ENCODE results near the gene ZNF630.
A peak's percentile ranks its signal among the peaks of the same experiment; 100 is the strongest.
"Not testable (repeated sequence)": the region's sequence is repeated elsewhere in the genome, so short reads cannot be mapped to it uniquely, and the experiment has no call there.

ZNF630 gene

DNA sequence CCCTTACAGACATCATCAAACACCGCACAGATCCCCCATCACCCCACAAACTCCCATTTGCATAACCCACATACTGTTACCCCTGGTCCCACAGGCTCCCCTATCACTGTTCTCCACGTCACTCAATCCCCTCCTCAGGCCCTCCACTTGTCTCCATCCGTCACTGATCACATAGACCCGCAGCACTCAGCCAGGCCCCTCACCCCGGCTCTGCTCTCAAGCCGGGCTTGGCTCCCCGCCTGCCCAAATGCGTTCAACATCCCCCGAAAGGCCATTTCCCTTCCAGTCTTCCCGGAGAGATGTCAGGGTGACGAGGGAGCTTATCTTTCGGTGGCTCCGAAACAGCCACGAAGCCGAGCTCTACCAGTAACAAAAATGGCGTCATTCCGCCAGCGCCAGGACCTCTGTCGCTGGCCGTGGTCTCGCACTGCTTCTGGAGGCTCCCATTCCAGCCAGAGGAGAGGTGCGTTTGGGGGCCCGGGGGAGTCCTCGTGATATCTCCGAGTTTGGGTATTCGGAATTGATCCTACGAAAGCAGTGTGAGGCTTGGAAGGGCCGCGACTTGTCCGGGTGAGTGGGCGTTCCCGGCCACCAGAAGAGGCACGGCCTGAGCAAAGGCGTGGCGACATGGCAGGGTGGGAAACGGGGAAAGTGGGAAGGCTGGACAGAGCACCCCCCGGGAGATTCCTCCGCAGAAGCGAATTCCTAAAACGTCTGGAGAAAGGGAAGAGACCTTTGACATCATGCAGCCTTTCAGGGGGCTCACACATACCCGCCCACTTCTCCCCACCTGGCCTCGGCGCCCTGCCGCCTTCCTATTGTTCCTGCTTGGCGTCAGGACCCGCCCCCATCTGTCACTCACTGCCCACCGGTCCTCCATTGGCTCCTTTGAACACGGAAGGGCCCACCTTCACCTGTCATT is at the start of gene ZNF630:
ZNF630 (minus strand) TSS at position 577 of the 922 bp plus-strand sequence. CDS start 4,754 bp downstream, outside the sequence.
- peak in 2 of 3 experiments; percentile 6 to 23 for DNase-seq (ENCODE audit: low read depth in 2 of 3, low spot score in 2 of 3)

DNA sequence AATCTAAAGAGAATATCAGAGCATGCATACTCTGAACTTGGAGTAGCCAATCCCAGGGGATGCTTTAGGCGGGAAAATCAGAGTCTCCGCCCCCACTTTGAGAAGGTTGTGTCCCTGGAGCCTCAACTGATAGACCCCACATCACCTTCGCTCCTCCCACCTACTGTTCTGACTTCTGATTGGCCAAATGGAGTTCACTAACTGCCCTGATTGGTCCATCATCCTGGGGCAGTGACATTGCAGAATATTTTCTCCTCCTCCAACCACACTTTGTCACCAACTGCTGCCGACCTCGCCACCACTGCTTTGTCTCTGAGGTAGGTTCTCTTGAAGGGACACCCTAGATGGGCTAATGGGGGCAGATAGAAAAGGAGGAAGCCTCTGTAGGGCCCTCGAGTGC is 36.3 kb upstream of the ZNF630 start:
- no peak for DNase-seq (ENCODE audit: low read depth in 2 of 3, low spot score in 2 of 3)

DNA sequence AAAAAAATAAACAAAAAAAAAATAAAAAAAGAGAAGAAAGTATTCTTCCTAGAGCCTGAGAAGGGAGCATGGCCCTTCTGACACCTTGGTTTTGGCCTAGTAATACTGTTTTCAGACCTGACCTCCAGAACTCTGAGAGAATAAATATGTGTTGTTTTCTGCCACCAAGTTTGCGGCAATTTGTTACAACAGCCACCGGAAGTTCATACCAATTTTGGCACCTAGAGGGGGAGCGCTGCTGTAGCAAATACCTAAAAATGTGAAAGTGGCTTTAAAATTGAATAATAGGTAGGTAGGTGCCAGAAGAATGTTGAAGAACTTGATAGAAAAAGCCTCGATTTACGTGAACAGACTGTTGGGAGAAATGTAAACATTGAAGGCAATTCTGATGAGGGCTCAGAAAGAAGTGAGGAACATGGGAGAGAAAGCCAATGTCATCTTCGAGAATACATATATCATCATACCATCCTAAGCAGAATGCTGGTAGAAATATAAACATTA is 31.5 kb upstream of the ZNF630 start:
- DNase-seq (ENCODE audit: low read depth in 2 of 3, low spot score in 2 of 3) = no peak

DNA sequence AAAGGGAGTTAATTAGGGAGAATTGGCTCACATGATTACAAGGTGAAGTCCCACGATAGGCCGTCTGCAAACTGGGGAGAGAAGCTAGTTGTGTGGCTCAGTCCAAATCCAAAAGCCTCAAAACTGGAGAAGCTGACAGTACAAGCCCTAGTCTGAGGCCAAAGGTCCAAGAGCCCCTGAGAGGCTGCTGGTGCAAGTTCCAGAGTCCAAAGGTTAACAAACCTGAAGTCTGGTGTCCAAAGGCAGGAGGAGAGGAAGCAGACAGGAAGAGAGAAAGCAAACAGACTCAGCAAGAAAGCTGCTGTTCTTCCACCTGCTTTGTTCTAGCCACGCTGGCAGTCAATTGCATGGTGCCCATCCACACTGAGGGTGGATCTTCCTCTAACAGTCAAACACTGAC is 30.0 kb upstream of the ZNF630 start:
- DNase-seq (ENCODE audit: low read depth in 2 of 3, low spot score in 2 of 3) = no peak

DNA sequence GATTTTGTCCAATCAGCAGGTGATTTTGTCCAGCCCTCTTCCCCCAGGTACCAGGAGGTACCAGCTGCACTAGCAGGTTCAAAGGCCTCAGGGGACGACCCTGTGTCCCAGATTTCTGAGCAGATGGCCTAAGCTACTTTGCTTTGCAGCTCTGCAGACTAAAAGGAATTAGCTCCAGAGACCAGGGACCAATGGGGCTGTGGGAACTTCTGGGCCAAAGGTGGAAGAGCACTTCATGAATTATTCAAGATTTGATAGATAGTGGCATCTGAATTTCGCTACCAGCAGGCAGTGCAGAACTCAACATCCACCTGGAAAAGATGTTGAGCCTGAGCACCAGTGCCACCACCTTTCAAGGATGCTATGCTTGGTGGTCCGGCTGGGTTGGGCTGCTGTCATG is 21.1 kb upstream of the ZNF630 start:
- DNase-seq (ENCODE audit: low read depth in 2 of 3, low spot score in 2 of 3) = not testable (repeated sequence)

DNA sequence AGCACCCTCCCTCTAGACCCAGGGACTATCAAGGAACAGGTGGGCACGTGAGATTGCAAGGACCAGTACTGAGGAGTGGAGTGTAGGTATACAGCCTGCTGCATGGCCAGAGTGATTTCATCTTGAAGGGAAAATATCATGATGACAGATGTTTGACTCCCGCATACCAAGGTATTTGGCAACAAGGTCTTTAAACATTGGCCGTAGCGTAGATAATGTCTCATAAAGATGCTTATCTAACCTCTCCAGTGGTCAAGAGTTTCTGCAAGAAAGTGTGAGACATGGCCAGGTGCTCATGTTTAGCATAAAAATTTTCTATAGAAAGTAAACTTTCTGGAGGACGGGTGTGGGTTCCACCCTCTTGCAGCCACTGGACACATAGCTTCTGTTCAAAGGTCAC is 18.7 kb upstream of the ZNF630 start:
- no peak for DNase-seq (ENCODE audit: low read depth in 2 of 3, low spot score in 2 of 3)

DNA sequence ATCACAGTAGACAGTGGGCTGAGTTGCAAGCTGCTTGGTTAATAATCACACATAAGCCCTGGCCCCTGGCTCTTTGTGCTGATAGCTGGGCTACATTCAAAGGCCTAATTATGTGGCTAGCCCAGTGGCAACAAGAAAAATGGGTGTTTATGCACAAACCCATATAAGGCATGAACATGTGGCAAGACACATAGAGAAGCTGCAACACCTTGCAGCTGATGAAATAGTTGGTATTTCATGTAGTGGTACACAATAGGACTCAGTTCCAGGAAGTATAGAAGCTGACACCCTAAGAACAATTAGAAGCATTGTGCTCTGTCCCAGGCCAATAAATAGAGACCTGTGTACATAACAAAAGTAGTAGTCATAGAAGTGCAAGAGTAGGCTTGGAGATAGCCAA is 14.6 kb upstream of the ZNF630 start:
- no peak for DNase-seq (ENCODE audit: low read depth in 2 of 3, low spot score in 2 of 3)

DNA sequence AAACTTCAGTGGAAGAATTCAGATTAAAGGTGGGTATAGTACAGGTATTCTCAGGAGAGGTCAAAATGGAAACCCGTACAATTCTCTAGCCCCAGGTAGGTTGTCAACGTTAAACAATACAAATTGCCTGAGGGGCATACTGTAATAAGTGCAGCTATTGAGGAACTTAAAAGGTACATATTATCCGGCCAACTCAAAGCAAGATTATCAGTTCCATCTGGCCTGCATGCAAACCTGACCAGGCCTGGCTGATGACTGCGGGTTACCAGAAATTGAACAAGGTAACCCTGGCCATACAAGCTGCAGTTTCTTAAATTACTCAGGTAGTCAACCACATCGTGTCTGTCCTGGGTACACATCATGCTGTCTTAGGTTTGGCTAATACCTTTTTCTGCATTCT is 12.3 kb upstream of the ZNF630 start:
- DNase-seq (ENCODE audit: low read depth in 2 of 3, low spot score in 2 of 3) = no peak

DNA sequence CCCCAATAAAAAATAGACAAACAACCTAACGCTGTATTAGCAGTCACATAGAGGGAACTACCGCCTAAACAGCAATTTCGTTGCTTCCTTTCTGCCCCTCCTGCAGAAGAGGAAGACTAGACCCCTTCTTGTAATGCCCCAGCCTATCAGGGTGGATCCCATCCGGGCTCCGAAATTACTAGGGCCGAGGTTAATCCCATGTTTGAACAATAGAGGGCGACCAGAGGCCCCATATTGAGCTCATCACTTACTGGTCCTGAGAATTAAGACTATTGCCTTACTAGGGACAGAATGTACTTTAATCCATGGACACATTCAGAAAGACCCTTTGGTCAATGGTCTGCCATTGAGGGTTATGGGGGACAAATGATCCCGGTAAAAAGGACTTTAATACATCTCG is 11.8 kb upstream of the ZNF630 start:
- DNase-seq (ENCODE audit: low read depth in 2 of 3, low spot score in 2 of 3) = peak in 1 of 3 experiments; percentile 7

DNA sequence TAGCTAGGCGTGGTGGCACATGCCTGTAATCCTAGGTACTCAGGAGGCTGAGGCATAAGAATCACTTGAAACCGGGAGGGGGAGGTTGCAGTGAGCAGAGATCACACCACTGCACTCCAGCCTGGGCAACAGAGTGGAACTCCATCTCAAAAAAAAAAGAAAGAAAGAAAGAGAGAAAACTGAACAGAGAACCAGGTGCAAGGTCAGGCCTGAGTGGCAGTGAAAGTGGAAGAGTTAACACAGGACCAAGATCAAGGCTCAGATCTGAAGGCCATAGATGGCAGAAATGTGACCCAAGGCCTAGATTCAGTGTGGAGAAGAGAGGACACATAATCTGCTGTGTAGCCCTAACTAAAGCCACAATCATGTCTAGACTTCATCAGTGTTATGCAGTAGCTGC is 4.9 kb upstream of the ZNF630 start:
- no peak for DNase-seq (ENCODE audit: low read depth in 2 of 3, low spot score in 2 of 3)

DNA sequence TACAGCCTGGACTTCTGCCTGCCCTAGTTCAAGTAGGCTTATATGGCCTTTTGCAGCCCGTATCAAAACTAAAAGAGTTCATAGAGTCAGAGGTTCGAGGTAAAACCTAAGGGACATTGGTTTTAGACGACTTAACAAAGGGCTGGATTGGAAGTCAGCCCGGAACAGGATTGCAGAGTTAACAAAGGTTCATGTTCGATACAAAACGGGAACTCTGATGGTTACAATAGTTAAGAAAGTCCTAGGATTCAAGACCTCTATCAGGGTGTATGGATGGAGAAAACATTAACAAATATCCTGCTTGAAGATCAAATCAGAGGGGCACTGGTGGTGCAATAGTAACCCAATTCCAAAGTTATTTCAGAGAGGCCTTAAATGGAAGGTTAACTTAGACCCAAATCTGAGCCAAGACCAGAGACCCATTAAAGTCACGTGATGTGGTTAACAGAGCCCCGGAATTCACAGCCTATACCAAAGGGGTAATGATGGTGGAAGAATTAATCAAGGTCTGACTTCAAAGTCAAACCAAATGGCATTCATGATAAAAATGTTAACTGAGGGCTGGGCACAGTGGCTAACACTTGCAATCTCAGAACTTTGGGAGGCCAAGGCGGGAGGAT is 656 bp upstream of the ZNF630 start:
- DNase-seq (ENCODE audit: low read depth in 2 of 3, low spot score in 2 of 3) = no peak

DNA sequence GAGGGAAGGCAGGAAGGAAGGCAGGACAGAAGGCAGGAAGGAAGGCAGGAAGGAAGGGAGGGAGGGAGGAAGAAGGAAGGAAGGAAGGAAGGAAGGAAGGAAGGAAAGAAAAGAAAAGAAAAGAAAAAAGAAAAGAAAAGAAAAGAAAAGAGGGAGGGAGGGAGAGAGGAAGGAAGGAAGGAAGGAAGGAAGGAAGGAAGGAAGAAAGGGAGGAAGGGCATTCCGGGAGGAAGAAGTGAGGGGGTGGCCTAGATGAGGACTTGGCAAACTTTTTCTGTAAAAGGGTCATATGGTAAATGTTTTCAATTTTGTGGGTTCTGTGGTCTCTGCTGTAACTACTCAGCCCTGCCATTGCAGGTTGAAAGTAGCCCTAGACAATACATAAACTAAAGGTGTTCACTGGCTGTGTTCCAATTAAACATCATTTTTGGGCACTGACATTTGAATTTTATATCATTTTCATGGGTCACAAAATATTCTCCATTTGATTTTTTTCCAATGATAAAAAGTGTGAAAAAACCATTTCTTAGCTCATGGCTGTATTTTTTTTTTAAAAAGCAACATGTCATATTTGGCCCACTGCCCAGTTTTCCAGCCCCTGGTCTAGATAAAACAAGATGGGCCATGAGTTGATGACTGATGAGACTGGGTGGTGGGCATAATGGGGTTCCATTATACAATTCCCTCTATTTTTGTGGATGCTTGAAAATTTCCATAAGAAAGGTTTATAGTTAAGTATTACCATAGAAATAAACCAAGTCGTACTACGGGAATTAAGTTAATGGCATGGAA is 3.1 kb downstream of the ZNF630 start:
- DNase-seq (ENCODE audit: low read depth in 2 of 3, low spot score in 2 of 3) = no peak

DNA sequence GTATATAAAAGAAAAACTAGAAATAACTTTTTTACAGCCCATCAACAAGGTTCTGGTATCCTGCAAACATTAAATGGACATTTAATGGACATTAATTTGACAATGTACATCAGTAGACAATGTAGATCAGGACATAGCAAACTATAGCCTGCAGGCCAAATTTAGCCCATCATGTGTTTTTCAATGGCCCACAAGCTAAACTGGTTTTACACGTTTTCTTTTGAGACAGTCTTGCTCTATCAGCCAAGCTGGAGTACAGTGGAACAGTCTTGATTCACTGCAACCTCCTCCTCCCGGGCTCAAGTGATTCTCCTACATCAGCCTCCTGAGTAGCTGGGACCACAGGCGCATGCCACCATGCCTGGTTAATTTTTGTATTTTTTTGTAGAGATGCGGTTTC is 7.2 kb downstream of the ZNF630 start:
- DNase-seq (ENCODE audit: low read depth in 2 of 3, low spot score in 2 of 3) = no peak

DNA sequence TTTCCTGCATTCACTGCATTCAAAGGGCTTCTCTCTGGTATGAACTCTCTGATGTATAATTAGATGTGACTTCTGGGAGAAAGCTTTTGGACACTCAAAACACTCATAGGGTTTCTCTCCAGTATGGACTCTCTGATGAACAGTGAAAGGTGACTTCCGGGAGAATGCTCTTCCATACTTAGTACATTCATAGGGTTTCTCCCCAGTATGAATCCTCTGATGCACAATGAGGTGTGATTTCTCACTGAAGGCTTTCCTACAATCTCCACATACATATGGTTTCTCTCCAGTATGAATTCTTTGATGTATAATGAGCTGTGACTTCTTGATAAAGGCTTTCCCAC is 12.2 kb downstream of the ZNF630 start:
- no peak for DNase-seq (ENCODE audit: low read depth in 2 of 3, low spot score in 2 of 3)

DNA sequence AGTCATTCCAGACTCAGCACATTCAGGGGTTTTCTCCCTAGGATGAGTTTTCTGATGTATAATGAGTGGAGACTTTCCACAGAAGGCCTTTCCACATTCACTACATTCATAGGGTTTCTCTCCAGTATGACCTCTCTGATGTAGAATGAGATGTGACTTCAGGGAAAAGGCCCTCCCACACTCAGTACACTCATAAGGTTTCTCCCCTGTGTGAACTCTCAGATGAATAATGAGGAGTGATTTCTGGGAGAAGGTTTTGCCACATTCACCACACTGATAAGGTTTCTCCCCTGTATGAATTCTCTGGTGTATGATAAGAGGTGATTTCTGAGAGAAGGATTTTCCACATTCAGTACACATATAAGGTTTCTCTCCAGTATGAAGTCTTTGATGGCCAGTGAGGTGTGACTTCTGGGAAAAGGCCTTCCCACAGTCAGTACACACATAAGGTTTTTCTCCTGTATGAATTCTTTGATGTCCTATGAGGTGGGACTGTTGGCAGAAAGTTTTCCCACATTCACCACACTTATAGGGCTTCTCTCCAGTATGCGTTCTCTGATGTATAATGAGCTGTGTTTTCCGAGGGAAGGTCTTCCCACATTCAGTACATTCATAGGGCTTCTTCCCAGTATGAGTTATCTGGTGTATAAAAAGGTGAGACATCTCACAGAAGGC is 12.7 kb downstream of the ZNF630 start:
- DNase-seq (ENCODE audit: low read depth in 2 of 3, low spot score in 2 of 3) = no peak

DNA sequence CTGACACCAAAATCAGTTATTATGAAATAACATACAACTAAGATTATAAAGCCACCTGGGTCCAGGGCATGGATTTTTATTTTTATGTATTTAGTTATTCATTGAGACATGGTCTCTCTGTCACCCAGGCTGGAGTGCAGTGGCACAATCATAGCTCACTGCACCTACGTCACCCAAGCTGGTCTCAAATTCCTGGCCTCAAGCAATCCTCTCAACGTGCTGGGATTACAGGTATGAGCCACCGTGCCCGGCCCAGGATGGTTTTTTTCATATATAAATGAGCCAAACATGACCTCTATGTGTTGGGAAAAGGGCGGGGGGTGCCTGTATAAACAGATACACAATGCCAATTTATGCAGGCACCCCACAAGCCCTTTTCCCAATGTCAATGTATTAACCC is 24.6 kb downstream of the ZNF630 start:
- DNase-seq (ENCODE audit: low read depth in 2 of 3, low spot score in 2 of 3) = no peak

DNA sequence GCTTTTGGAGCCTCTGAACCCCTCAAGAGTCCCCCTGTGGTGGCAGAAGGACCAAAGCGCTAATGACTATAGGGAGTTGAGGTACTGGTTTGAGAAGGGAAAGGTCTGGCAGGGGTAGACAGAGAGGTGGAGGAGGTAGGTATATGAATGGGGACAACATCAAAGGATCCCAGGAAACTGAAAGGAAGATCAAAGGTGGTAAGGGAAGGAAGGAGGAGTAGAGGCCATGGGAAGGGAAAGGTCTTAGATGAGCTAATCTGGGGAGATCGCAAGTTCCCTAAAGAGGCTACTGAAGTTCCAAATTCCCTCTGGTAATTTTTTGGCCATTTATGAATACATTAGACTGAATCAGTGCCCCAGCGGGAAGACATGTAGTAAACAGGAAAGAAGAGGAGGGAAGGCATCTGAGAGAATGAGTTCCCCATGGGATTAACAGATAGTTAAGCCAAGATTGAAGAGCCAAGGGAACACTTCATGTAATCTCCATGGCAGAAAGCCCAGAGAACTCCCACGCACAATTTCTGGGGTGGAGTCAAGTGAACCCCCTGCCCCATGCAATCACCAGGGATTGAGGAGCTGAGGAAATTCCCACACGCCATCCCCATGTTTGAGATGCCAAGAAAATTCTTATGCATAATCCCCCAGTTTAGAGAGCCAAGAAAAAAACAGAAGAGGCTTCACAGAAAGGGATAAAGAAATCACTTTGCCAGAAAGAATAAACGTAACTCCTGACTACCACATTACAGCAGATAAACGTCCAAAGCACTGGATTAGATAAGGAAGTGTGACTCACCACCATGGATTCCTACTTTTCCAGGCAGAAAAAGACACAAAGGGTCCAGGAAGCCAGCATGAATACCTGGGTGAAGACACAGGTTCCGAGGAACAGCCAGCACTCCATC is 25.8 kb downstream of the ZNF630 start:
- no peak for DNase-seq (ENCODE audit: low read depth in 2 of 3, low spot score in 2 of 3)

DNA sequence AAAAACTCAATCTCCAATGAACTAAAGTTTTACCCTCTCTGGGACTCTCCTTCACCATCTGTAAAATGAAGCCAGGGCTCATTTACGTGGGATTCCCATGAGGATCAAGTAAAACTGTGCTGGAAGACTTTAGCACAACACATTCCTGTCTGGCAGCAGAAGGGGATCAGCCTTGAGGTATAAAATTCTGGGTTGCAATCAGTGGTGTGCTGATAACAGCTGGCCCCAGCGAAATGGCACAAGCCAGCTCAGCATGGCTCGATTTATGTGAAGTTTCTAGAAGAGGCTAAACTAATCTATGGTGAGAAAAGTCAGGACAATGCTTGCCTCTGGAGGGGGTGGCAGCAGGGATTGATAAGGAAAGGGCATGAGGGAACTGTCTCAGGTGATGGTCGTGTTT is 28.4 kb downstream of the ZNF630 start:
- no peak for DNase-seq (ENCODE audit: low read depth in 2 of 3, low spot score in 2 of 3)

DNA sequence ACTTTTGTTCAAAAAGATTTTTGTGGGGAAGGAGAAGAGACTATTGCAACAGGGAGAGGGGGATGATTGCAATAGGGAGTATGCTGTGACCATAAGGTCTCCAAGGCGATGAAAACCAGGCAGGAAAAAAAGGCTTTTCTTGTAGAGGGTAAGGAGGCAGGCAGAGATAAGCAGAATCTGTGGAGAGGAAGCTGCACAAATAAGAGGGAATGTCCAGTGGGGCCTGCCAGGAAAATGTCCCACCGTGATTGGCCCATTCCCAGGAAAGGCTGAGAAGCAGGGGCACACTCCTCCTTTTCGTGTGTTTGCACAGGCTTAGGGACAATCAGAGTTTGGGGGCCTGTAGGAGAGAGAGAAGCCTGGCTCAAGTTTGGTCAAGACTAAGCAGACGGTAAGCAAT is 35.5 kb downstream of the ZNF630 start:
- DNase-seq (ENCODE audit: low read depth in 2 of 3, low spot score in 2 of 3) = no peak

DNA sequence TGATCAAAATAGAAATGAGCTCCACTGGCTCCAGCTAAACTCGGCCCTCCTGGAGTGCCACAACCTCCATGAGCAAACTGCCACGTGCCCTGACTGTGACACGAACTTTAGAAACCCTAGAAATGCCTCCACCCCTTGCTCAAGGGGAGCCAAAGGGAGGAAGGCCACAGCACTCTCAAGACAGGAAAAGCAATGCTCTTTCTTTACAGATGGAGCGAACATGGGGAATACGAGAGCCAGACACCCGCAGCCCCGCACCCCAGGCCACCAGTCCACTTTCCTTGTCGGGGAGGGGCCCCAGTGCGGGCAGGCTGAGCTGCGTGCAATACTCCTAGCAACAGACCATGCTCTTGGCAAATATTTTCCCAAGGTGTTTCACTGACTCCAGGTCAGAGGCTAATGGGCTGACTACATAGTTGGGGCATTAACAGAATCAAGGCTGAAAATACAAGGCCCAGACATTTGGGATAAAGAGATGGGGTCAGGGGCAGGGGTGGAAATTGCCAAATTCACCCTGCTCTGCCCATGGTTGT is 40.7 kb downstream of the ZNF630 start:
- not testable (repeated sequence) for DNase-seq (ENCODE audit: low read depth in 2 of 3, low spot score in 2 of 3)
